ENCODE data around the gene LARP1. TPM values are rescaled to one million over a fixed set of nuclear protein-coding genes. Genes with fewer than 3 reads are reported as not detected.
A peak's percentile ranks its signal among the peaks of the same experiment; 100 is the strongest.
"Not testable (repeated sequence)": the region's sequence is repeated elsewhere in the genome, so short reads cannot be mapped to it uniquely, and the experiment has no call there.

The LARP1 gene
- total RNA-seq, 2 donors from 2014 or later: 83.9 to 163 TPM

DNA sequence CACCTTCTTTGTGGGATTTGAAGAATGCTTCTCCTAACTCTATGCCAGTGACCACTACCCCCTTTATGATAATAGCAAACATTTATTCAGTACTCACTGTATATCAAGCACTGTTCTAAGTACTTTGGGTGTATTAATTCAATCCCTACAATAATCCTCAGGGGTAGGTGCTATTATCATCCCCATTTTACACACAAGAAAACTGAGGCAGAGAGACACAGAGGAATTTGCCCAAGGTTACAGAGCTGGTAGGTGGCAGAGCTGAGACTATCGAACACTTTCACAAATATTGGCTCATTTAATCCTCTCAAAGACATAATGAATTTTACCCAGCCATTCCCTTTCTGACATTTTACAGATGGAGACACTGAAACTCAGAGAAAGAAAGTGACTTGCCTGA lies 9.8 kb upstream of the LARP1 start:
- TF ChIP-seq CTCF (IDR thresholded peaks at IDR 0.05): no peak
- no peak for TF ChIP-seq POLR2A (IDR thresholded peaks at IDR 0.05)
- no peak for TF ChIP-seq POLR2AphosphoS5 (IDR thresholded peaks at IDR 0.05)

GRCh38 chr5:154749491-154749890 lies 5.7 kb upstream of the LARP1 start:
- 76% methylated on average over 1 of the region's 1 CpG for whole genome bisulfite sequencing
- intact Hi-C loops (cut with DNase I): no loop called here
- H3K36me3 ChIP-seq: no peaks in the 10 kb centered on the region
- TF ChIP-seq CTCF (IDR thresholded peaks at IDR 0.05): no peak
- no peak for TF ChIP-seq POLR2AphosphoS5 (IDR thresholded peaks at IDR 0.05)
- TF ChIP-seq POLR2A (IDR thresholded peaks at IDR 0.05): no peak
- H3K4me3 ChIP-seq: no peak overlapping the region
- no peak overlapping the region for H3K27ac ChIP-seq
- DNase-seq (ENCODE audit: low spot score): no peak
- peaks cover 10% of the 10 kb centered on the region for H3K4me1 ChIP-seq (replicated peaks)
- no peaks in the 10 kb centered on the region for H3K27me3 ChIP-seq (replicated peaks; ENCODE audit: insufficient read depth)
- no peaks in the 10 kb centered on the region for H3K9me3 ChIP-seq

More for the DNA sequence above, 9.8 kb upstream of the LARP1 start:
- Histone ChIP-seq H3K4me1 (replicated peaks) (no peaks in the 10 kb centered on the region), H3K27me3 (replicated peaks; ENCODE audit: insufficient read depth) (no peaks in the 10 kb centered on the region), H3K9me3 (no peaks in the 10 kb centered on the region), H3K4me3 (no peak overlapping the region), H3K27ac (no peak overlapping the region), H3K36me3 (no peaks in the 10 kb centered on the region)
- DNase-seq (ENCODE audit: low spot score): no peak
- WGBS: 100% methylated on average over 1 of the region's 1 CpG
- intact Hi-C loops (cut with DNase I): no loop called here

DNA sequence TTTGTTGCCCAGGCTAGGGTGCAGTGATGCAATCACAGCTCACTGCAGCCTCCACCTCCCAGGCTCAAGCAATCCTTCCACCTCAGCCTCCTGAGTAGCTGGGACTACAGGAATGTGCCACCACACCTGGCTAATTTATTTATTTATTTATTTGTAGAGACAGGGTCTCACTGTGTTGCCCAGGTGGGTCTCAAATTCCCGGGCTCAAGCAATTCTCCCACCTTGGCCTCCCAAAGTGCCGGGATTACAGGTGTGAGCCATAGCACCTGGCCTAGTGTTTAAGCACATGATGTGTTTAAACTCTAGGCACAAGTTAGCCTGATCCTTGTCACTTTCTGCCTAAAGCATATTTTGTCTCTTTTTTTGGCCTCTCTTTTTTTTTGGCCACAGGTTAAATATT lies 4.5 kb upstream of the LARP1 start:
- not testable (repeated sequence) for H3K27ac ChIP-seq; H3K4me3 ChIP-seq; H3K27me3 ChIP-seq (replicated peaks; ENCODE audit: insufficient read depth); H3K9me3 ChIP-seq; DNase-seq (ENCODE audit: low spot score); H3K36me3 ChIP-seq
- 82% methylated on average over 2 of the region's 2 CpGs for WGBS
- peaks cover 11% of the 10 kb centered on the region for H3K4me1 ChIP-seq (replicated peaks)
- intact Hi-C loops (cut with DNase I): loop anchor here (10.0 kb wide), 1 partner anchor 184 kb away; the partner anchor contains the start of gene GEMIN5

- H3K9me3 ChIP-seq: no peaks in the 10 kb centered on the region
- intact Hi-C loops (cut with DNase I): loop anchor here (10.0 kb wide), 1 partner anchor 183 kb away; the partner anchor contains the start of gene GEMIN5
- H3K27ac ChIP-seq: no peak overlapping the region
- H3K4me1 ChIP-seq (replicated peaks): peaks cover 11% of the 10 kb centered on the region
- no peak overlapping the region for H3K4me3 ChIP-seq
- TF ChIP-seq CTCF (IDR thresholded peaks at IDR 0.05) (no peak), POLR2A (IDR thresholded peaks at IDR 0.05) (no peak), POLR2AphosphoS5 (IDR thresholded peaks at IDR 0.05) (no peak)
- no peak for DNase-seq (ENCODE audit: low spot score)
- no peaks in the 10 kb centered on the region for H3K36me3 ChIP-seq
- H3K27me3 ChIP-seq (replicated peaks; ENCODE audit: insufficient read depth): no peaks in the 10 kb centered on the region
Measured at GRCh38 chr5:154751854-154752253, 3.3 kb upstream of the LARP1 start.

- 8% methylated on average over 5 of the region's 5 CpGs for WGBS
- intact Hi-C loops (cut with DNase I): loop anchor here (2.0 to 10.0 kb wide), 2 partner anchors 71 to 181 kb away; partner anchors contain the start of gene GEMIN5
- TF ChIP-seq POLR2AphosphoS5 (IDR thresholded peaks at IDR 0.05) (peak; percentile 86), POLR2A (IDR thresholded peaks at IDR 0.05) (no peak), CTCF (IDR thresholded peaks at IDR 0.05) (no peak)
- peak overlapping the region; percentile 86 to 92 for H3K27ac ChIP-seq
- DNase-seq (ENCODE audit: low spot score): peak; percentile 71
- no peak overlapping the region for H3K4me3 ChIP-seq
- H3K4me1 ChIP-seq (replicated peaks): peaks cover 16% of the 10 kb centered on the region
- H3K9me3 ChIP-seq: no peaks in the 10 kb centered on the region
- H3K27me3 ChIP-seq (replicated peaks; ENCODE audit: insufficient read depth): no peaks in the 10 kb centered on the region
- no peaks in the 10 kb centered on the region for H3K36me3 ChIP-seq
Measured at GRCh38 chr5:154753792-154754191, 1.4 kb upstream of the LARP1 start.

All from prostate gland (tissue), 2 donors.